K562 (cell line): ENCODE data around the gene PCBP2. TPM values are rescaled to one million over a fixed set of nuclear protein-coding genes. Genes with fewer than 3 reads are reported as not detected.

Source experiments
- ATAC-seq: fragments of 200-7000 bp; cut with Tn5 transposase; 3 replicates; pipeline ENCODE4 v1.9.1; 2020; ENCODE audit warnings: moderate library complexity
- BruUV-seq: library from RNA; stranded (reverse); fragments of 400-500 nt; replicated peaks from 2 replicates; lab custom pipeline; 2021; lab: Mats Ljungman, UMichigan
- CTCF ChIA-PET: fragments of 300-600 bp; formaldehyde crosslinking; extraction: SDS; loops from one replicate; lab custom pipeline; 2021; ENCODE audit warnings: low intra/inter-chr PET ratio; lab: Yijun Ruan, JAX
- POLR2A ChIA-PET: fragments of 300-600, 350-650 bp; sonication (Branson Sonifier 250); formaldehyde crosslinking; extraction: SDS; loops from one replicate; lab custom pipeline; 2021; ENCODE audit warnings: antibody characterized with exemption, inconsistent platforms; lab: Yijun Ruan, JAX
- DNase-seq, 4 experiments: peaks; one replicate each; pipeline versions ENCODE4 v3.0.0 to v3.0.0-alpha.2; 2011 to 2018; ENCODE audit warnings: low spot score in 3 of 4, mixed read lengths in 3 of 4; ENCODE audit errors: extremely low read depth in 1 of 4
- FAIRE-seq: peaks from 2 replicates; lab custom pipeline; 2011; peaks lifted over from hg19 to GRCh38; lab: Jason Lieb, UNC
- H2AFZ ChIP-seq: 2 replicates; pipeline ENCODE4 v1.6.0; 2011; ENCODE audit warnings: low read depth, low read length, control low read depth, inconsistent platforms
- H3K27ac ChIP-seq: fragments of 200-600 bp; 3 replicates; pipeline ENCODE4 v1.8.0; 2011; ENCODE audit warnings: low read depth, mild to moderate bottlenecking, control low read depth, inconsistent platforms, low read length, moderate library complexity, mixed read lengths; ENCODE audit errors: extremely low read depth
- H3K27me3 ChIP-seq, 2 experiments: fragments of 300-600 bp in 1 of 2; 2 replicates in 1 of 2; 3 replicates in 1 of 2; pipeline versions ENCODE4 v1.6.0 to v1.8.0; 2011; ENCODE audit warnings: inconsistent platforms in 2 of 2, low read length in 2 of 2, mild to moderate bottlenecking in 1 of 2, mixed read lengths in 1 of 2, moderate library complexity in 1 of 2; ENCODE audit not compliant: control insufficient read depth in 2 of 2, insufficient read depth in 2 of 2
- H3K36me3 ChIP-seq: fragments of 300-600 bp; 3 replicates; pipeline ENCODE4 v1.8.0; 2011; ENCODE audit warnings: mild to moderate bottlenecking, low read length, inconsistent platforms; ENCODE audit not compliant: control insufficient read depth, insufficient read depth
- H3K4me1 ChIP-seq, 2 experiments: fragments of 200-600 bp in 1 of 2; replicated peaks in 1 of 2; 2 replicates in 1 of 2; 3 replicates in 1 of 2; pipeline versions ENCODE4 v1.5.1 to v1.8.0; 2011; ENCODE audit warnings: inconsistent platforms in 2 of 2, low read length in 2 of 2, mild to moderate bottlenecking in 1 of 2, mixed read lengths in 1 of 2, moderate library complexity in 1 of 2; ENCODE audit not compliant: control insufficient read depth in 2 of 2, insufficient read depth in 2 of 2
- H3K4me2 ChIP-seq: 2 replicates; pipeline ENCODE4 v1.6.1; 2011; ENCODE audit warnings: low read length, control low read depth, inconsistent platforms, mixed read lengths; ENCODE audit not compliant: insufficient read depth
- H3K4me3 ChIP-seq: fragments of 200-600 bp; sonication (generic), shearing (Covaris generic); 2 replicates; pipeline ENCODE4 v1.5.1; 2016; ENCODE audit warnings: control low read depth, inconsistent platforms
- H3K79me2 ChIP-seq: fragments of 200-600 bp; 3 replicates; pipeline ENCODE4 v1.8.0; 2011; ENCODE audit warnings: low read length, inconsistent platforms; ENCODE audit not compliant: control insufficient read depth, insufficient read depth
- H3K9ac ChIP-seq, 2 experiments: 2 replicates each; pipeline versions ENCODE4 v1.6.0 to v1.6.1; 2011; ENCODE audit warnings: low read depth in 2 of 2, low read length in 2 of 2, control low read depth in 1 of 2, inconsistent platforms in 1 of 2, mild to moderate bottlenecking in 1 of 2, mixed read lengths in 1 of 2; ENCODE audit not compliant: insufficient read depth in 1 of 2
- H3K9me1 ChIP-seq: one replicate; pipeline ENCODE4 v1.6.0; 2011; ENCODE audit warnings: inconsistent platforms, mild to moderate bottlenecking, low read length, moderate library complexity; ENCODE audit not compliant: control insufficient read depth, insufficient read depth
- H3K9me3 ChIP-seq: replicated peaks from 2 replicates; pipeline ENCODE4 v1.5.1; 2011; ENCODE audit warnings: low read depth, low read length, inconsistent platforms; ENCODE audit not compliant: control insufficient read depth, insufficient read depth
- H4K20me1 ChIP-seq: replicated peaks from 2 replicates; pipeline ENCODE4 v1.6.1; 2011; ENCODE audit warnings: low read length, inconsistent platforms, mixed read lengths; ENCODE audit not compliant: control insufficient read depth, insufficient read depth
- BACH1 ChIP-seq: fragments of 200-800 bp; sonication (Bioruptor generic); IDR thresholded peaks from 2 replicates; pipeline ENCODE4 v1.6.1; 2016; ENCODE audit warnings: missing genetic modification characterization, missing compliant biosample characterization
- CBFA2T2 ChIP-seq: fragments of 450-650 bp; conservative IDR thresholded peaks from 2 replicates; pipeline ENCODE4 v1.6.1; 2017; ENCODE audit warnings: mild to moderate bottlenecking
- DEAF1 ChIP-seq: fragments of 450-650 bp; formaldehyde crosslinking; IDR thresholded peaks from 2 replicates; pipeline ENCODE4 v1.4.0; 2020; ENCODE audit warnings: mild to moderate bottlenecking, moderate library complexity
- ELK1 ChIP-seq: sonication (generic); formaldehyde crosslinking; IDR thresholded peaks from 2 replicates; pipeline ENCODE4 v1.8.1; 2022; ENCODE audit warnings: missing genetic modification reagents
- HDAC3 ChIP-seq: fragments of 450-650 bp; IDR thresholded peaks from 2 replicates; pipeline ENCODE4 v1.6.1; 2018; ENCODE audit warnings: borderline replicate concordance, mild to moderate bottlenecking, moderate library complexity; ENCODE audit not compliant: partially characterized antibody
- MCM2 ChIP-seq: fragments of 450-650 bp; IDR thresholded peaks from 2 replicates; pipeline ENCODE4 v1.6.1; 2017; ENCODE audit warnings: low read depth, mild to moderate bottlenecking
- NFIC ChIP-seq: fragments of 450-650 bp; IDR thresholded peaks from 2 replicates; pipeline ENCODE4 v1.6.1; 2017; ENCODE audit warnings: mild to moderate bottlenecking, inconsistent platforms
- PHF8 ChIP-seq: fragments of 200-600 bp; sonication (generic); IDR thresholded peaks from 2 replicates; pipeline ENCODE4 v1.6.1; 2012; ENCODE audit warnings: mixed run types, mild to moderate bottlenecking, inconsistent platforms, low read length, moderate library complexity, borderline replicate concordance
- SMARCA4 ChIP-seq: fragments of 450-650 bp; IDR thresholded peaks from 2 replicates; pipeline ENCODE4 v1.6.1; 2016
- TARDBP ChIP-seq: fragments of 450-650 bp; IDR thresholded peaks from 2 replicates; pipeline ENCODE4 v1.6.1; 2016
- TEAD1 ChIP-seq, 2 experiments: fragments of 450-650 bp in 1 of 2; sonication (generic) in 1 of 2; formaldehyde crosslinking; IDR thresholded peaks; 2 replicates each; pipeline versions ENCODE4 v1.4.0 to v1.8.0; 2020 to 2022; ENCODE audit warnings: mild to moderate bottlenecking in 2 of 2, missing genetic modification reagents in 1 of 2
- THRB ChIP-seq: fragments of 450-650 bp; formaldehyde crosslinking; conservative IDR thresholded peaks from 2 replicates; pipeline ENCODE4 v1.4.0; 2022; ENCODE audit warnings: mild to moderate bottlenecking, missing genetic modification characterization
- ZBTB9 ChIP-seq: fragments of 450-650 bp; formaldehyde crosslinking; IDR thresholded peaks from 2 replicates; pipeline ENCODE4 v1.4.0; 2020; ENCODE audit warnings: mild to moderate bottlenecking, moderate library complexity
- ZNF561 ChIP-seq: fragments of 450-650 bp; formaldehyde crosslinking; conservative IDR thresholded peaks from 2 replicates; pipeline ENCODE4 v1.4.0; 2020; ENCODE audit warnings: mild to moderate bottlenecking, moderate library complexity
- ZNF695 ChIP-seq: fragments of 450-650 bp; formaldehyde crosslinking; IDR thresholded peaks from 2 replicates; pipeline ENCODE4 v1.4.0; 2020; ENCODE audit warnings: mild to moderate bottlenecking, moderate library complexity
- ZNF696 ChIP-seq: fragments of 250-450 bp; sonication (Bioruptor Pico); conservative IDR thresholded peaks from 2 replicates; pipeline ENCODE4 v1.4.0; 2020; ENCODE audit warnings: mild to moderate bottlenecking, moderate library complexity
- ZNF699 ChIP-seq: fragments of 250-450 bp; sonication (Bioruptor Pico); IDR thresholded peaks from 2 replicates; pipeline ENCODE4 v1.8.0; 2021; ENCODE audit warnings: mild to moderate bottlenecking, moderate library complexity; ENCODE audit not compliant: insufficient replicate concordance
- ZNF75A ChIP-seq: fragments of 450-650 bp; formaldehyde crosslinking; IDR thresholded peaks from 2 replicates; pipeline ENCODE4 v1.4.0; 2020; ENCODE audit warnings: mild to moderate bottlenecking
- WGBS: fragments of 100-300 bp; shearing (Covaris generic); methylation state at CpG from one replicate; pipeline ENCODE4 v1.1.6; 2016; ENCODE audit warnings: low coverage, mixed read lengths; ENCODE audit not compliant: insufficient coverage; ENCODE audit errors: missing lambda C conversion rate; 5-methylcytosine and 5-hydroxymethylcytosine counted together
- in situ Hi-C: fragments of 300-500 bp; cut with MboI; formaldehyde crosslinking; loops from 4 replicates; pipeline ENCODE4 v1.15.0; 2018; ENCODE audit warnings: inconsistent platforms, mixed read lengths
- intact Hi-C: fragments of 100-400 bp; cut with micrococcal nuclease; formaldehyde crosslinking; loops from 2 replicates; pipeline ENCODE4 v1.14.2; 2022
- polyA plus RNA-seq, 8 experiments: library from polyadenylated mRNA; depleted of rRNA in 4 of 8; stranded (reverse) in 5 of 8; unstranded in 3 of 8; fragments of >200 nt; fragmentation: Nextera tagmentation in 2 of 8; fragmentation: Illumina TruSeq in 1 of 8; extraction: Ambion mirVana in 2 of 8; extraction: Trizol in 1 of 8; gene quantifications; 2 replicates each; pipeline versions ENCODE4 v1.2.1 to v1.2.3, GENCODE V29; 2011 to 2014; ENCODE audit warnings: inconsistent platforms in 1 of 8, missing spikeins in 1 of 8
- total RNA-seq, 7 experiments: library from RNA; depleted of rRNA in 6 of 7; stranded (reverse); fragments of >200 nt in 6 of 7; fragmentation: Illumina TruSeq in 2 of 7; extraction: Trizol in 2 of 7; gene quantifications; 2 replicates each; pipeline versions ENCODE4 v1.2.1 to v1.2.3, GENCODE V29; 2011 to 2021; ENCODE audit warnings: low replicate concordance in 1 of 7

Gene PCBP2
- total and polyA plus RNA-seq, 9 of the 15 experiments (the other 6 are each of a cell fraction or from before 2014, with no cell fraction given), result 137 to 831 (median 328) TPM

- no peaks in the 10 kb centered on the region for H4K20me1 ChIP-seq
- no peak overlapping the region for H2AFZ ChIP-seq
- peaks cover 30 to 39% of the 10 kb centered on the region in 2 experiments for H3K4me1 ChIP-seq
- CTCF ChIA-PET, result interaction anchor here (3.6 kb wide), 1 partner anchor 66 kb away, joined by 43 read pairs; no protein-coding TSS in a partner anchor
- POLR2A ChIA-PET, result interaction anchor here (1.2 kb wide), 1 partner anchor 46 kb away, joined by 3 read pairs; no protein-coding TSS in a partner anchor
- H3K4me2 ChIP-seq, result no peak overlapping the region
- H3K4me3 ChIP-seq, result no peak overlapping the region
- TF ChIP-seq ZBTB9 (no peak), PHF8 (no peak), TARDBP (no peak), ZNF561 (no peak), BACH1 (tag) (no peak), ZNF699 (no peak), HDAC3 (no peak), DEAF1 (no peak), MCM2 (no peak), CBFA2T2 (no peak), ZNF75A (CRISPR knock-in tag) (no peak), TEAD1 (CRISPR knock-in tag; IDR thresholded peaks at IDR 0.05) (no peak), ZNF695 (CRISPR knock-in tag) (no peak), ELK1 (CRISPR knock-in tag) (no peak), ZNF696 (CRISPR knock-in tag) (no peak), NFIC (no peak), SMARCA4 (no peak), THRB (no peak)
- peaks cover 3% of the 10 kb centered on the region; the same call in 1 of the 3 replicates for H3K79me2 ChIP-seq
- no peak overlapping the region for H3K27ac ChIP-seq
- no TSS peak for BruUV-seq
- no peaks in the 10 kb centered on the region for H3K9me1 ChIP-seq
- FAIRE-seq, result no peak
- no peaks in the 10 kb centered on the region for H3K36me3 ChIP-seq
- 71% methylated on average over 2 of the region's 2 CpGs for WGBS
- in situ Hi-C loops, result loop anchor here (5.0 kb wide), 1 partner anchor 62 kb away; no protein-coding TSS in a partner anchor
- intact Hi-C loops, result loop anchor here (2.0 to 10.0 kb wide), 3 partner anchors 39 to 95 kb away; partner anchors contain the start of genes AAAS, NPFF and SP1
- H3K9ac ChIP-seq, result no peak overlapping the region
- DNase-seq, result no peak
- no peaks in the 10 kb centered on the region for H3K9me3 ChIP-seq
- H3K27me3 ChIP-seq, result no peaks in the 10 kb centered on the region
- ATAC-seq, result no peak
Observed at GRCh38 chr12:53419756-53420155, 32.1 kb upstream of the PCBP2 start.
